ENCODE measurements around the gene CSMD2.

Gene CSMD2

GRCh38 chr1:33706634-33707255 is 458.3 kb downstream of the CSMD2 start:
- DNase-seq = no peak

GRCh38 chr1:33703464-33703863 is 461.6 kb downstream of the CSMD2 start:
- DNase-seq = no peak

- no peak for DNase-seq
These were observed 466.5 kb downstream of the CSMD2 start for GRCh38 chr1:33698361-33699035.

GRCh38 chr1:33697816-33698215 is 467.2 kb downstream of the CSMD2 start:
- no peak for DNase-seq

- DNase-seq = no peak
These were observed 468.1 kb downstream of the CSMD2 start for GRCh38 chr1:33696962-33697361.

- DNase-seq = no peak
These were observed 468.7 kb downstream of the CSMD2 start for GRCh38 chr1:33696311-33696710.

GRCh38 chr1:33692206-33693188 is 472.5 kb downstream of the CSMD2 start:
- DNase-seq = no peak

- DNase-seq = no peak
These were observed 478.0 kb downstream of the CSMD2 start for GRCh38 chr1:33687000-33687399.

GRCh38 chr1:33686551-33686950 is 478.5 kb downstream of the CSMD2 start:
- no peak for DNase-seq

- DNase-seq = no peak
These were observed 479.8 kb downstream of the CSMD2 start for GRCh38 chr1:33685256-33685655.

GRCh38 chr1:33684396-33685179 is 480.4 kb downstream of the CSMD2 start:
- no peak for DNase-seq

GRCh38 chr1:33683913-33684312 is 481.1 kb downstream of the CSMD2 start:
- no peak for DNase-seq

GRCh38 chr1:33682371-33682770 is 482.7 kb downstream of the CSMD2 start:
- no peak for DNase-seq

GRCh38 chr1:33680281-33680840 is 484.7 kb downstream of the CSMD2 start:
- DNase-seq = no peak

- DNase-seq = no peak
These were observed 494.5 kb downstream of the CSMD2 start for GRCh38 chr1:33670567-33670966.

GRCh38 chr1:33668695-33669094 is 496.3 kb downstream of the CSMD2 start:
- no peak for DNase-seq

- no peak for DNase-seq
These were observed 497.4 kb downstream of the CSMD2 start for GRCh38 chr1:33667386-33668282.

- DNase-seq = no peak
These were observed 498.4 kb downstream of the CSMD2 start for GRCh38 chr1:33666616-33667015.

- no peak for DNase-seq
These were observed 503.1 kb downstream of the CSMD2 start for GRCh38 chr1:33661811-33662454.

GRCh38 chr1:33660956-33661355 is 504.1 kb downstream of the CSMD2 start:
- no peak for DNase-seq

- no peak for DNase-seq
These were observed 504.8 kb downstream of the CSMD2 start for GRCh38 chr1:33660244-33660643.
